Trophoblast cell (in vitro differentiated cells and primary cell): ENCODE results near the gene TK2.

ENCODE experiments used
- DNase-seq, 2 donors: peaks; one replicate each; pipeline ENCODE4 v3.0.0-alpha.2; 2016
- H2AFZ ChIP-seq: 2 replicates; pipeline ENCODE4 v1.6.1; 2013; ENCODE audit warnings: low read length, moderate library complexity, mild to moderate bottlenecking; ENCODE audit not compliant: insufficient read depth, poor library complexity
- H2AK5ac ChIP-seq: 2 replicates; pipeline ENCODE4 v1.6.1; 2013; ENCODE audit warnings: mild to moderate bottlenecking, low read length
- H2BK120ac ChIP-seq: 2 replicates; pipeline ENCODE4 v1.6.1; 2013; ENCODE audit warnings: low read length, mild to moderate bottlenecking, moderate library complexity; ENCODE audit not compliant: insufficient read depth, poor library complexity
- H2BK12ac ChIP-seq: 2 replicates; pipeline ENCODE4 v1.6.1; 2013; ENCODE audit warnings: mild to moderate bottlenecking, low read length, moderate library complexity
- H2BK5ac ChIP-seq: 2 replicates; pipeline ENCODE4 v1.6.1; 2013; ENCODE audit warnings: low read length, low read depth, moderate library complexity, mild to moderate bottlenecking; ENCODE audit not compliant: poor library complexity
- H3K14ac ChIP-seq: 2 replicates; pipeline ENCODE4 v1.6.1; 2013; ENCODE audit warnings: mild to moderate bottlenecking, low read length
- H3K18ac ChIP-seq: 2 replicates; pipeline ENCODE4 v1.6.1; 2013; ENCODE audit warnings: mild to moderate bottlenecking, low read length
- H3K23ac ChIP-seq: 2 replicates; pipeline ENCODE4 v1.6.1; 2013; ENCODE audit warnings: low read length
- H3K27ac ChIP-seq: 2 replicates; pipeline ENCODE4 v1.5.1; 2013; ENCODE audit warnings: low read depth, mild to moderate bottlenecking, inconsistent platforms, low read length, moderate library complexity
- H3K27me3 ChIP-seq: 2 replicates; pipeline ENCODE4 v1.6.1; 2013; ENCODE audit warnings: inconsistent platforms, mild to moderate bottlenecking, low read length, moderate library complexity; ENCODE audit not compliant: insufficient read depth
- H3K36me3 ChIP-seq, 2 experiments: 1 replicate in 1 of 2; 2 replicates in 1 of 2; pipeline ENCODE4 v1.6.1; 2013; ENCODE audit warnings: low read length in 2 of 2, mild to moderate bottlenecking in 2 of 2, moderate library complexity in 1 of 2; ENCODE audit not compliant: insufficient read depth in 2 of 2, control insufficient read depth in 1 of 2
- H3K4ac ChIP-seq: 2 replicates; pipeline ENCODE4 v1.6.1; 2013; ENCODE audit warnings: low read depth, mild to moderate bottlenecking, low read length, moderate library complexity
- H3K4me1 ChIP-seq, 2 experiments: 1 replicate in 1 of 2; 2 replicates in 1 of 2; pipeline ENCODE4 v1.6.1; 2013; ENCODE audit warnings: low read length in 2 of 2, mild to moderate bottlenecking in 2 of 2, moderate library complexity in 1 of 2; ENCODE audit not compliant: insufficient read depth in 2 of 2, control insufficient read depth in 1 of 2
- H3K4me2 ChIP-seq: 2 replicates; pipeline ENCODE4 v1.6.1; 2013; ENCODE audit warnings: inconsistent platforms, mild to moderate bottlenecking, low read length, moderate library complexity
- H3K4me3 ChIP-seq: 2 replicates; pipeline ENCODE4 v1.5.1; 2013; ENCODE audit warnings: mild to moderate bottlenecking, low read depth, low read length, inconsistent platforms
- H3K79me1 ChIP-seq: one replicate; pipeline ENCODE4 v1.6.1; 2013; ENCODE audit warnings: low read length
- H3K79me2 ChIP-seq: 2 replicates; pipeline ENCODE4 v1.6.1; 2013; ENCODE audit warnings: low read length, mild to moderate bottlenecking; ENCODE audit not compliant: control insufficient read depth, insufficient read depth, poor library complexity
- H3K9ac ChIP-seq: 2 replicates; pipeline ENCODE4 v1.6.1; 2013; ENCODE audit warnings: mild to moderate bottlenecking, low read length
- H3K9me3 ChIP-seq: 2 replicates; pipeline ENCODE4 v1.6.1; 2013; ENCODE audit warnings: low read depth, mild to moderate bottlenecking, control low read depth, inconsistent platforms, low read length; ENCODE audit not compliant: insufficient read depth
- H4K12ac ChIP-seq: 2 replicates; pipeline ENCODE4 v1.6.1; 2013; ENCODE audit warnings: low read depth, mild to moderate bottlenecking, low read length, moderate library complexity
- H4K8ac ChIP-seq: 2 replicates; pipeline ENCODE4 v1.6.1; 2013; ENCODE audit warnings: low read depth, mild to moderate bottlenecking, low read length, moderate library complexity
- H4K91ac ChIP-seq: one replicate; pipeline ENCODE4 v1.6.1; 2013; ENCODE audit warnings: low read depth, mild to moderate bottlenecking, low read length, moderate library complexity
- WGBS: extraction: QIAGEN DNeasy Blood & Tissue Kit; methylation state at CpG from one replicate; pipeline ENCODE4 v1.1.7; 2013; ENCODE audit warnings: missing lambda C conversion rate; ENCODE audit not compliant: insufficient read length, insufficient coverage; ENCODE audit errors: extremely low coverage; 5-methylcytosine and 5-hydroxymethylcytosine counted together

Gene TK2

GRCh38 chr16:66548868-66549267 is 1.1 kb downstream of the TK2 start:
- Histone ChIP-seq H3K36me3 (no peaks in the 10 kb centered on the region), H2BK120ac (no peak overlapping the region), H4K12ac (peak overlapping the region; percentile 90), H3K79me1 (peaks cover 19% of the 10 kb centered on the region), H3K18ac (no peak overlapping the region), H3K79me2 (peaks cover 14% of the 10 kb centered on the region), H3K27ac (no peak overlapping the region), H3K9ac (no peak overlapping the region), H3K23ac (no peak overlapping the region), H3K14ac (no peak overlapping the region), H3K4me3 (peak overlapping the region; percentile 72), H4K8ac (peak overlapping the region; percentile 86), H2AFZ (no peak overlapping the region), H3K4me1 (peaks cover 14 to 17% of the 10 kb centered on the region in 2 experiments), H3K9me3 (peaks cover 3% of the 10 kb centered on the region), H2BK12ac (no peak overlapping the region), H4K91ac (peak overlapping the region; percentile 96), H3K27me3 (no peaks in the 10 kb centered on the region), H2BK5ac (no peak overlapping the region), H3K4me2 (peak overlapping the region; percentile 62), H3K4ac (no peak overlapping the region), H2AK5ac (peak overlapping the region; percentile 65)
- WGBS: no CpG with 5 or more reads among the region's 9 CpGs
- DNase-seq: no peak

- no peak overlapping the region for H3K14ac ChIP-seq
- WGBS: no CpG with 5 or more reads among the region's 4 CpGs
- no peak overlapping the region for H3K23ac ChIP-seq
- no peak for DNase-seq
- H3K79me1 ChIP-seq: peaks cover 19% of the 10 kb centered on the region
- H3K18ac ChIP-seq: no peak overlapping the region
- H4K8ac ChIP-seq: no peak overlapping the region
- H2BK5ac ChIP-seq: no peak overlapping the region
- no peaks in the 10 kb centered on the region for H3K27me3 ChIP-seq
- no peak overlapping the region for H3K4me3 ChIP-seq
- H2AK5ac ChIP-seq: no peak overlapping the region
- H3K9ac ChIP-seq: no peak overlapping the region
- H2BK12ac ChIP-seq: no peak overlapping the region
- no peak overlapping the region for H3K4me2 ChIP-seq
- no peak overlapping the region for H4K12ac ChIP-seq
- peaks cover 14 to 15% of the 10 kb centered on the region in 2 experiments for H3K4me1 ChIP-seq
- peaks cover 3% of the 10 kb centered on the region for H3K9me3 ChIP-seq
- H4K91ac ChIP-seq: no peak overlapping the region
- peaks cover 0 to 4% of the 10 kb centered on the region in 2 experiments for H3K36me3 ChIP-seq
- no peak overlapping the region for H2BK120ac ChIP-seq
- peaks cover 14% of the 10 kb centered on the region for H3K79me2 ChIP-seq
- no peak overlapping the region for H2AFZ ChIP-seq
- H3K27ac ChIP-seq: no peak overlapping the region
- H3K4ac ChIP-seq: no peak overlapping the region
Observed at GRCh38 chr16:66548068-66548467, 1.9 kb downstream of the TK2 start.

GRCh38 chr16:66547101-66547989 is 2.6 kb downstream of the TK2 start:
- H3K4ac ChIP-seq: no peak overlapping the region
- DNase-seq: no peak
- H2BK12ac ChIP-seq: no peak overlapping the region
- no peak overlapping the region for H3K27ac ChIP-seq
- peaks cover 10 to 12% of the 10 kb centered on the region in 2 experiments for H3K4me1 ChIP-seq
- H3K79me2 ChIP-seq: peaks cover 11% of the 10 kb centered on the region
- no peaks in the 10 kb centered on the region for H3K27me3 ChIP-seq
- no peak overlapping the region for H3K18ac ChIP-seq
- H2AFZ ChIP-seq: peak overlapping the region; percentile 18
- no peak overlapping the region for H2AK5ac ChIP-seq
- H4K91ac ChIP-seq: no peak overlapping the region
- peak overlapping the region; percentile 36 for H4K12ac ChIP-seq
- no peak overlapping the region for H3K4me2 ChIP-seq
- H3K9me3 ChIP-seq: peaks cover 3% of the 10 kb centered on the region
- no peak overlapping the region for H3K14ac ChIP-seq
- no peak overlapping the region for H4K8ac ChIP-seq
- H2BK120ac ChIP-seq: no peak overlapping the region
- H3K23ac ChIP-seq: no peak overlapping the region
- H3K4me3 ChIP-seq: no peak overlapping the region
- WGBS: no CpG with 5 or more reads among the region's 5 CpGs
- H3K9ac ChIP-seq: no peak overlapping the region
- peaks cover 0 to 4% of the 10 kb centered on the region in 2 experiments for H3K36me3 ChIP-seq
- H3K79me1 ChIP-seq: peaks cover 13% of the 10 kb centered on the region
- no peak overlapping the region for H2BK5ac ChIP-seq

- DNase-seq: no peak
- H3K4ac ChIP-seq: no peak overlapping the region
Observed at GRCh38 chr16:66544016-66544757, 5.7 kb downstream of the TK2 start.

More at GRCh38 chr16:66544016-66544757, 5.7 kb downstream of the TK2 start:
- WGBS: no CpG with 5 or more reads among the region's 7 CpGs
- Histone ChIP-seq H3K9me3 (peaks cover 3% of the 10 kb centered on the region), H2AFZ (no peak overlapping the region), H3K4me3 (no peak overlapping the region), H3K79me2 (no peaks in the 10 kb centered on the region), H3K23ac (no peak overlapping the region), H3K36me3 (peaks cover 0 to 4% of the 10 kb centered on the region in 2 experiments), H3K27me3 (no peaks in the 10 kb centered on the region), H3K18ac (no peak overlapping the region), H2BK5ac (no peak overlapping the region), H3K79me1 (peaks cover under 1% of the 10 kb centered on the region), H4K91ac (no peak overlapping the region), H4K12ac (no peak overlapping the region), H2AK5ac (no peak overlapping the region), H2BK120ac (no peak overlapping the region), H3K9ac (no peak overlapping the region), H4K8ac (no peak overlapping the region), H3K4me2 (no peak overlapping the region), H3K27ac (no peak overlapping the region), H2BK12ac (no peak overlapping the region), H3K4me1 (peaks cover 3 to 10% of the 10 kb centered on the region in 2 experiments), H3K14ac (no peak overlapping the region)
